ENCODE data around the gene BTG3.

- no peak for TF ChIP-seq USF2 (CRISPR knock-in tag; IDR thresholded peaks at IDR 0.05)
- no peak for TF ChIP-seq HDAC2 (IDR thresholded peaks at IDR 0.05)
- TF ChIP-seq BRF1 (IDR thresholded peaks at IDR 0.05; ENCODE audit: borderline replicate concordance, extremely low read depth, insufficient read length): no peak
- TF ChIP-seq BMI1 (IDR thresholded peaks at IDR 0.05; ENCODE audit: low read length): no peak
- no peak for TF ChIP-seq CREB1 (IDR thresholded peaks at IDR 0.05)
- TF ChIP-seq CREB1 (CRISPR knock-in tag; IDR thresholded peaks at IDR 0.05): no peak
- TF ChIP-seq SMARCE1 (IDR thresholded peaks at IDR 0.05): no peak
Measured at GRCh38 chr21:17660862-17661261, 48.2 kb upstream of the BTG3 start.

Measured in K562 (cell line).